Measurements from ENCODE around the gene CDKL4. TPM values are rescaled to one million over a fixed set of nuclear protein-coding genes. Genes with fewer than 3 reads are reported as not detected.
"Not testable (repeated sequence)": the region's sequence is repeated elsewhere in the genome, so short reads cannot be mapped to it uniquely, and the experiment has no call there.

CDKL4 gene
- total RNA-seq, 4 donors from 2014 or later, result 0.34 to 2.5 (median 0.96) TPM

- Histone ChIP-seq H3K27me3 (no peaks in the 10 kb centered on the region), H3K4me3 (replicated peaks in 1 of 3) (no peak overlapping the region), H3K4me1 (no peaks in the 10 kb centered on the region), H3K9me3 (no peaks in the 10 kb centered on the region), H3K36me3 (no peaks in the 10 kb centered on the region), H3K27ac (no peak overlapping the region)
- DNase-seq, result no peak
- intact Hi-C loops (cut with DNase I), result no loop called here
- 85 to 93% methylated on average over 4 of the region's 4 CpGs for WGBS, 2 donors
- TF ChIP-seq POLR2A (IDR thresholded peaks at IDR 0.05) (no peak), CTCF (IDR thresholded peaks at IDR 0.05) (no peak)
Measured at GRCh38 chr2:39178756-39179155, 65.0 kb downstream of the CDKL4 start.

GRCh38 chr2:39176997-39177396, 66.8 kb downstream of the CDKL4 start:
- intact Hi-C loops (cut with DNase I), result no loop called here
- Histone ChIP-seq H3K36me3 (no peaks in the 10 kb centered on the region), H3K4me3 (replicated peaks in 1 of 3) (no peak overlapping the region), H3K27ac (no peak overlapping the region), H3K27me3 (no peaks in the 10 kb centered on the region), H3K4me1 (no peaks in the 10 kb centered on the region), H3K9me3 (no peaks in the 10 kb centered on the region)
- no peak for DNase-seq
- no peak for TF ChIP-seq CTCF (IDR thresholded peaks at IDR 0.05)
- no peak for TF ChIP-seq POLR2A (IDR thresholded peaks at IDR 0.05)
- WGBS, 2 donors, result 62 to 73% methylated on average over 4 of the region's 4 CpGs

DNA sequence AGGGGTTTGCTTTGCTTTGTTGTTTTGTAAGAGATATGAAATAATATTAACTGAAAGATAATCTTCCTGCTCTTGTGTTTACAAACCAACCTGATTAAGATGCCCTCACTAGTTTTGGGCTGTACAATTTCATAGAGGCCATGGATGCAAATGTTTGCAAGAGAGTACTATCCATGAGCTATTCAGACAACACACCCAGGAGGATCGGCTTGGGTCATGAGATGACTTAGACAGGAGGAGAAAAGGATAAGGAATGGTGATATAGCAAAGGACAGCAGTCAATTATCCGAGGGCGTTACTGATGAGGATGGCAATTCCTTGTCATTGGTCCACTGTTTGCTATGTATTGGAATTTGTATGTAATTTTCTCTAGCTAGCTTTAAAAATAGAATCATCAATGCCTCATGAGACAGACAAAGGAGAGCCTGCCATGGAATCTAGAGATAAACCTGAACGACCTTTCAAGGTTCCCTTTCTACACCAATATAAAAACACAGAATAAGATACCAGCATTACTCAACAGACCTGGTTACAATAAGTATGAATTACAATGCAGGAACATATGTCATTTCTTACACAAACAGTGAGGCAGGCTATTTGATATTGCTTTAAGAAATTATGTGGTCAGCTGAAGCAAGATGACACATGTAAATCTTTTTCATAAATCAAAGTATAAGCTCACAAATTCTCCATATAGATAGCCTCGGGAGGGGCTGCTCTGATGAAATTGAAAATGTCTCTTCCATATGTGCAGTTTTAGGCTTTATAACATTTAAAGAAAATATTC, 68.6 kb downstream of the CDKL4 start:
- Histone ChIP-seq H3K36me3 (no peaks in the 10 kb centered on the region), H3K9me3 (no peaks in the 10 kb centered on the region), H3K4me1 (no peaks in the 10 kb centered on the region), H3K27ac (no peak overlapping the region), H3K27me3 (no peaks in the 10 kb centered on the region), H3K4me3 (replicated peaks in 1 of 3) (no peak overlapping the region)
- TF ChIP-seq CTCF (IDR thresholded peaks at IDR 0.05) (no peak), POLR2A (IDR thresholded peaks at IDR 0.05) (no peak)
- WGBS, 2 donors, result 86 to 88% methylated on average over 5 of the region's 5 CpGs
- no peak for DNase-seq
- intact Hi-C loops (cut with DNase I), result no loop called here

DNA sequence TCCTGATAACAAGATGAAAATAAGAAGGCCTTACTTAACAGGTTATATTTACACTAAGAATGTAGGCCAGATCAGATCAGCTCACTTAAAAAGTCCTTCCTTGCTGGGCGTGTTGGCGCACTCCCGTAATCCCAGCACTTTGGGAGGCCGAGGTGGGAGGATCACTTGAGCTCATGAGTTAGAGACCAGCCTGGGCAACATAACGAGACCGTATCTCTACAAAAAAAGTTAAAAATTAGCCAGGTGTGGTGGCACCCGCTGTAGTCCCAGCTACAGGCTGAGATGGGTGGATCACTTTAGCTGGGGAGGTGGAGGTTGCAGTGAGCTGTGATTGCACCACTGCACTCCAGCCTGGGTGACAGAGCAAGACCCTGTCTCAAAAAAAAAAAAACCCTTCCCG, 69.7 kb downstream of the CDKL4 start:
- Histone ChIP-seq H3K27ac (no peak overlapping the region), H3K9me3 (no peaks in the 10 kb centered on the region), H3K4me1 (no peaks in the 10 kb centered on the region), H3K27me3 (no peaks in the 10 kb centered on the region), H3K4me3 (replicated peaks in 1 of 3) (no peak overlapping the region), H3K36me3 (no peaks in the 10 kb centered on the region)
- TF ChIP-seq POLR2A (IDR thresholded peaks at IDR 0.05), result no peak
- TF ChIP-seq CTCF (IDR thresholded peaks at IDR 0.05), result no peak
- intact Hi-C loops (cut with DNase I), result no loop called here
- no peak for DNase-seq
- 94 to 96% methylated on average over 8 of the region's 8 CpGs for WGBS, 2 donors

DNA sequence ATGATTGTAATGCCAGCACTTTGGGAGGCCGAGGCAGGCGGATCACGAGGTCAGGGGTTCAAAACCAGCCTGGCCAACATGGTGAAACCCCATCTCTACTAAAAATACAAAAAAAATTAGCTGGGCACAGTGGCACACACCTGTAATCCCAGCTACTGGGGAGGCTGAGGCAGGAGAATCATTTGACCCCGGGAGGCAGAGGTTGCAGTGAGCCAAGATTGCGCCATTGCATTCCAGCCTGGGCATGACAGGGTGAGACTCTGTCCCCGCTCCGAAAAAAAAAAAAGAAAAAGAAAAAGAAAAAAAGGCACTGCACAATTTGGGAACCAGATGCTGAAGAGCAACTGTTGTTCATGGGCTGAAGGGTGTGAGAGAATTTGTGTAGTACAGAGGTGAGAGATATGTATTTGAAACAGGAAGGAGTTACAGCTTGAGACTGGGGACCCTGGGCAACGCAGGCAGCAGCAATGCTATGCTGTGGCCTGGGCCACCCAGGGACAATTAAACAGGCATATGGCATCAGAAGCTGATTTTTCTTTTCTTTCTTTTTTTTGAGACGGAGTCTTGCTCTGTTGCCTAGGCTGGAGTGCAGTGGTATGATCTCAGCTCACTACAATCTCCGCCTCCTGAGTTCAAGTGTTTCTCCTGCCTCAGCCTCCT, 71.6 kb downstream of the CDKL4 start:
- DNase-seq; H3K9me3 ChIP-seq; H3K27me3 ChIP-seq; intact Hi-C loops (cut with DNase I); H3K4me3 ChIP-seq (replicated peaks in 1 of 3); H3K27ac ChIP-seq; H3K4me1 ChIP-seq; H3K36me3 ChIP-seq: not testable (repeated sequence)
- WGBS, 2 donors, result 92 to 94% methylated on average over 10 of the region's 10 CpGs

All from thyroid gland (tissue), 4 donors.